ENCODE results near the gene BNIP5.

- TF ChIP-seq CTCF (IDR thresholded peaks at IDR 0.05) (no peak), POLR2A (IDR thresholded peaks at IDR 0.05) (no peak)
Measured at GRCh38 chr6:36267731-36268477, 68.8 kb downstream of the BNIP5 start.
